Astrocyte (in vitro differentiated cells and primary cell): Measurements from ENCODE around the gene TBCC.

Experiments
- EZH2 ChIP-seq: IDR thresholded peaks from 2 replicates; pipeline ENCODE4 v1.6.1; 2012; ENCODE audit warnings: mild to moderate bottlenecking, low read length, inconsistent platforms; ENCODE audit not compliant: insufficient read depth
- TF ChIP-seq, protein P1 (sequence below): IDR thresholded peaks from 2 replicates; pipeline ENCODE4 v1.5.1; 2011; ENCODE audit warnings: low read depth, mild to moderate bottlenecking, inconsistent platforms, low read length, moderate library complexity; ENCODE audit not compliant: insufficient read depth

DNA sequence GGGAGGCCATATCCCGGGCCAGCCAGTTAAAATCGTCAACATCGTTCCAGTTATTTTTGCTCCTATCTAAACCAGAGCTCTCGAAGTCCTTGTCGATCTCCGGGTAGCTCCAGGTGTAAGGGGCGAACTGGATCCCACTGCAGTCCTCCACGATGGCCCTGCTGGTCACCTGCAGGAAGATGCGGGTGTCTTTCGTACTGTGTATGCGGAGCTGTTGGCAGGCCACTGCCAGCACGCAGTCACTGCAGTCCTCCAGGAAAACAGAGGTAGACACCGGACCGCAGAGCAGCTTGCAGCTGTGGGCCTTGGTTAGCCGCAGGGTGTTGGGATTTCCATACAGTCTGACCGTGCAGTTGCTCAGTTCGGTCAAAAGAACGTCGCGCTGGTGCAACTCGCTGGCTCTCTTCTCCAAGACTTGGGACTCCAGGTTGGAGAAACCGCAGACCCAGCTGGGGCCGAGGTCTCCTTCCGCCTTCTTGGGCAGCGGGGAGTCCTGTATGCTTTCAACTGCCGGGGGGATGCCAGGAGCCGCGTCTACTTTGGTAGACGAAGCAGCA is 742 bp downstream of the TBCC start:
- TF ChIP-seq EZH2 = no peak
- TF ChIP-seq, protein P1, sequence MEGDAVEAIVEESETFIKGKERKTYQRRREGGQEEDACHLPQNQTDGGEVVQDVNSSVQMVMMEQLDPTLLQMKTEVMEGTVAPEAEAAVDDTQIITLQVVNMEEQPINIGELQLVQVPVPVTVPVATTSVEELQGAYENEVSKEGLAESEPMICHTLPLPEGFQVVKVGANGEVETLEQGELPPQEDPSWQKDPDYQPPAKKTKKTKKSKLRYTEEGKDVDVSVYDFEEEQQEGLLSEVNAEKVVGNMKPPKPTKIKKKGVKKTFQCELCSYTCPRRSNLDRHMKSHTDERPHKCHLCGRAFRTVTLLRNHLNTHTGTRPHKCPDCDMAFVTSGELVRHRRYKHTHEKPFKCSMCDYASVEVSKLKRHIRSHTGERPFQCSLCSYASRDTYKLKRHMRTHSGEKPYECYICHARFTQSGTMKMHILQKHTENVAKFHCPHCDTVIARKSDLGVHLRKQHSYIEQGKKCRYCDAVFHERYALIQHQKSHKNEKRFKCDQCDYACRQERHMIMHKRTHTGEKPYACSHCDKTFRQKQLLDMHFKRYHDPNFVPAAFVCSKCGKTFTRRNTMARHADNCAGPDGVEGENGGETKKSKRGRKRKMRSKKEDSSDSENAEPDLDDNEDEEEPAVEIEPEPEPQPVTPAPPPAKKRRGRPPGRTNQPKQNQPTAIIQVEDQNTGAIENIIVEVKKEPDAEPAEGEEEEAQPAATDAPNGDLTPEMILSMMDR = no peak
